HG02973 (cell line): ENCODE data around the gene THAP3.

ENCODE experiments used
- ATAC-seq: cut with Tn5 transposase; IDR thresholded peaks from one replicate; pipeline ENCODE4 v1.9.1; 2021; ENCODE audit warnings: moderate library complexity; ENCODE audit not compliant: unreplicated experiment

Gene THAP3

DNA sequence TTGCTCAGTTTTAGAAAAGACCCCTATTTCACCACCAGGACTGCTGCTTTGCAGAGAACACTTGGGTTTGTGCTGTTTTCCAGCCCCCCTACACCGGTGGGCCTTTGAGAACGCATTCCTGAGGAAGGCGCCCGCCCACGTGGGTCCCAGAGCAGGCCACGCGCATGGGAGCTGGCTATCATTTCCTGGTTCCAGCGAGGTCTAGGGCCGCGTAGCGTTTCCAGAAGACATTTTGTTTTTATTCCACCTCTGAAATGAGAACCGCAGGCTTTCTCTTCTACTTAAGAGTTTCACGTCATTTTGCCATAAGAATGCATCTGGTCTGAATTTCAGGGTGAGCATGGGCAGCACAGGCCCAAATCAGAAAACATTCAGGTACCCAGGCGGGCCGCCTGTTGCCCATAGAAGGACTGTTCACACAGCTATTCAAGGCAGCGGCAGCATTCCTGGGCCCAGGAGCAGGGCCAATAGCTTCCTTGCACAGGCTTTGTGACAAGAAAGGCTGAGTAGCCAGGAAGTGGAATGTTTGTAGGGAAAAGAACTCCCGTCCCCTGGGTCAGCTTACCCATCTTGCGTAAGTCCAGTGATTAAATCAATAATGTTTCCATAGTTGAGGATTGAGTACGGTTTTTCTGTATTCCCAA, 20.6 kb upstream of the THAP3 start:
- ATAC-seq, result no peak

- ATAC-seq, result peak; percentile 27
Observed at GRCh38 chr1:6612641-6613360, 11.9 kb upstream of the THAP3 start.

DNA sequence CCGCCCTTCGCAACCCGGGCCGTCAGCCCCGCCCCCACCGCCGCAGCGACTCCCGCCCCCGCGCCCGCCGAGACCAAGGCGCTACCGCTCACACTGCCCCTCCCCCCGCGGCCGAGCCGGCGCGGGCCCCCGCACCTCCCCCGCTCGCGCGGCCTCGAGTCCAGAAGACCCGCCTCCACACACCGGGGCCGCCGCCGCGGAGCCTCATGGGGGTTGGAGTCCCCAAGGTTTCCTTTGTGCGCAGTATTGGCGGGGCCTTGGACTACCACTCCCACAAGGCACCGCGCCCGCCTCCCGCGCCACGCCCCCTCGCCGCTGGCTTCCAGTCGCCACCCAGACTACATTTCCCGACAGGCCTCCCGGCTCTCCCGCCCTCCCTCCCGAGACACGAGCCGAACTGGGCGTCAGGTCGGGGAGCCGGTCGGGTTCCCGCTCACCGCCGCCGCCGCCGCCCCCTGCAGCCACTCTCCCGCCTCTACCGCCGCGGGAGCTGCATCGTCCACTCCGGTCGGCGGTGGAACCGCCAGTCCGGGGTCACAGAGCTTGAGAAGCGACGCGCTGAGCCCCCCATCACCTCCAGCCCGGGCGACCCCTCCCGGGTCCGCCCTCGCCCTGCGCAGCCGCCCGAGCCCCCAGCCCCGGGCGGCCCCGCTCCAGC, 11.2 kb upstream of the THAP3 start, which contains the start of gene PHF13:
TSS of gene PHF13 (plus strand) at position 371 of the 658 bp plus-strand sequence. CDS start 336 bp downstream, outside the sequence.
- ATAC-seq, result peak; percentile 88

DNA sequence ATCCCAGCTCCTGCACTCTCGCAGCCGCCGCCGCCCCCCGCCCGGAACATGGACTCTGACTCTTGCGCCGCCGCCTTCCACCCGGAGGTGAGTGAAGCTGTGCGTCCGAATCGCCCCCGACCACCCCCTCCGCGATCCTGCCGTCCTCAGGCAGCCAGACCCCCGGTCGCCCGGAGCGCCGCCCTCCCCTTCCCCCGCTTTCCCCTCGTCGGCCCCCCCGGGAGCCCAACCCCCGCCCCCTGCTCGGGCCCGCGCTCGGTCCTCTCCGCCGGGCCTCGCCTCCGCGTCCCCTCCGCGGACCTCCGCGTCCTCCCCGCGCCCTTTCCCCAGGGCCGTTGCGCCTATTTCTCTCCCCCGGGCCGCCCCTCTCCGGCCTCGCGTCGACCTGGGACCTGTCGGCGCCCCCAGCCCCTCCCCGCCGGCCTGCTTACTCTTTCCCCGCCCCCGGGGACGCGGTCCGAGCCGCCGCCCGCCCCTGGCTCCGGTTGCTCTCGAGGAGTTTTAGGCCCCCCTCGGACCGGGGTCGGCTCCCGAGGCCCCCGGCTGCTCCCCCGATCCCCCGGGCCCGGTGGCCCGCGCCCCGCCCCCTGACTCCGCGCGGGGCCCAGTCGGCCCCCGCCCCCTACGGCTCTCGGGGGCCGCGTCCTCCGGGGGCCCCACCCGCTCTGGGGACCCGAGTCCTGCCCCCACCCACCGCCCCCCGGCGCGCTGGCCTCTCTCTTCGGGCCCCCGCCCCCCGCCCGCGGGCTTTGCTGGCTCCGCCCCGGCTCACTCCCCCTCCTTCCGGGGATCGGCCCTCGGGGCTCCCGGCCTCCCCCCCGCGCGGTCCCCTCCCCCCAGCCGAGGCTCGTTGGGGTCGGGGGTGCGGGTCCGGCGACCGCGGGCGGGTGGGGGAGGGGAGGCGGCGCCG, 10.4 kb upstream of the THAP3 start:
- no peak for ATAC-seq

GRCh38 chr1:6614929-6615785, 9.5 kb upstream of the THAP3 start:
- ATAC-seq, result no peak

DNA sequence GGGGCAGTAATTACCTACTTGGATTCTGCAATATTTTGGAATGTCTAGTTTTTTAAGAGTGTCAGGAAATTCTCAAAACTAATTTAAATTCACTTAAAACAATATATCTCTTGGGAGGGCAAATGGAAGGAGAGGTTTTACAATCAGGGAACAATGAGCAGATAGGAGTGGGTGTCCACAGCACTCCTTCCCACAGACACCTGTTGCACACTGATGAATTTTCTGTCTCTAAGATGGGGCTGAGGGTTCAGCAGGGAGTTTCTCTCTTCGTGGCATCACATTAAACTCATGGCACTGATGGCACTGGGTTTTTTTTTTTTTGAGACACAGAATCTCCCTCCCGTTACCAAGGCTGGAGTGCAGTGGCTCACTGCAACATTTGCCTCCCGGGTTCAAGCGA, 5.6 kb upstream of the THAP3 start:
- no peak for ATAC-seq

GRCh38 chr1:6621429-6622391, 3.0 kb upstream of the THAP3 start:
- ATAC-seq, result no peak

- ATAC-seq, result no peak
Observed at GRCh38 chr1:6622396-6623152, 2.1 kb upstream of the THAP3 start.

- ATAC-seq, result no peak
Observed at GRCh38 chr1:6623269-6623965, 1.3 kb upstream of the THAP3 start.

DNA sequence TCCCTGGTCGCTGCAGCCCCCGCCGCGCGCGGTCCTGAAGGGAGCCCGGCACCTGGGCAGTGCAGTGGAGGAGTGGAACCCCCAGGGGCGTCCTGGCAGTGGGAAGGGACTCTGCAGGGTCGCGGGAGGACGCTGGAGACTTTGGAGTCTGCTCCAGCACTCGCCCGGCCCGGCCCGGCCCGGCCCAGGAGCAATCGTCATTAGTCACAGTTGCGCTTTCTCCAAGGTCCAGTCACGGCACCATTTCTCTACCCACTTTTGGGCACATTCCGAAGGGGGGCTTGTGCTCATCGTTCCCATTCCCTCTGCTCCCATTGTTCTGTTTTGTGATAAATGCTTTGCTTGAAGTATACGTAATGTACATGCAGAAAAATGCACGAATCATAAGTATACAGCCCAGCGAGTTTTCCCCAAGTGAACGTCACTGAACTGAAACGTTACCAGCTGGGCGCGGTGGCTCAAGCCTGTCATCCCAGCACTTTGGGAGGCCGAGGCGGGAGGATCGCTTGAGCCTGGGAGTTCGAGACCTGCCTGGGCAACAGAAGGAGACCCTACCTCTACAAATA, 999 bp downstream of the THAP3 start:
- ATAC-seq, result peak; percentile 16

- ATAC-seq, result no peak
Observed at GRCh38 chr1:6627031-6627430, 2.4 kb downstream of the THAP3 start.

- ATAC-seq, result no peak
Observed at GRCh38 chr1:6627841-6628545, 3.3 kb downstream of the THAP3 start.

GRCh38 chr1:6628971-6629479, 4.4 kb downstream of the THAP3 start:
- no peak for ATAC-seq

DNA sequence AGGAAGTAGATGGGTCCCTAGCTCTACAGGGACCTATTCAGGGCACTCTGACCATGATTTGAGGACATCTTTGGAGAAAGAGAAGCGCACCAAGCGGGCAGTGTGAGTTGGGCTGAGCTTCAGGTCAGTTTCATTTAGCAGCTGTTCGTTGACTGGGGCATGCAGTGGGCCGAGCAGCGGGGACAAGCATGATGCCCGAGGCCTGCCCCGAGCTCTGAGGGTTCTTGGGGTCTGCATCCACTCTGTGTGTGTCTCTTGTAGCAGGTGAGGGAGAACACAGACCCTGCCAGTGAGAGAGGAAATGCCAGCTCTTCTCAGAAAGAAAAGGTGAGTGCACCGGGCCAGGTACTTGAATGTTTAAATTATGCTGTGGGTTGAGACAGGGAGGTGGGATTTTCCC, 5.4 kb downstream of the THAP3 start:
- ATAC-seq, result no peak

- no peak for ATAC-seq
Observed at GRCh38 chr1:6631058-6631457, 6.4 kb downstream of the THAP3 start.
